Effector CD4-positive, alpha-beta T cell (primary cell): ENCODE measurements around the gene PMM1.
"Not testable (repeated sequence)": the region's sequence is repeated elsewhere in the genome, so short reads cannot be mapped to it uniquely, and the experiment has no call there.

Experiments
- DNase-seq: peaks from one replicate; pipeline ENCODE4 v3.0.0-alpha.2; 2020

Gene PMM1

DNA sequence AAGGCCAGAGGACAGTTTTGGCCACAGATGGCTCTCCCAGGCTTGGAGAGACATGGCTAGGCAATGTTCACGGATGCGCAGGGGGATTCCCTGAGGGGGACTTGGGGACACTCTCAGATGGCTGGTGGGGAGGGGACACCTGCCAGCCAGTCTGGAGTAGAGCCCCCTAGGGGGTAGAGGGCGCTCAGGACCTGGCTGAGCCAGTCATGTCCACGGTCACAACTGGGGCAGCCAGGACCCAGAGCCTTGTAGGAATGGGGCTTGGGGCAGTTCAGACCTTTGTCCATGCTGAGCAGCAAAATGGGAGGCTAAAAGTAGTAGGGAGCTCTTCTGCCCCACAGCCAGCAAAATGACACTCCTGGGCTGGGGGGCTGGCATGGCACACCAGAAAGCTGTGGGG is 27.2 kb downstream of the PMM1 start:
- DNase-seq: no peak

DNA sequence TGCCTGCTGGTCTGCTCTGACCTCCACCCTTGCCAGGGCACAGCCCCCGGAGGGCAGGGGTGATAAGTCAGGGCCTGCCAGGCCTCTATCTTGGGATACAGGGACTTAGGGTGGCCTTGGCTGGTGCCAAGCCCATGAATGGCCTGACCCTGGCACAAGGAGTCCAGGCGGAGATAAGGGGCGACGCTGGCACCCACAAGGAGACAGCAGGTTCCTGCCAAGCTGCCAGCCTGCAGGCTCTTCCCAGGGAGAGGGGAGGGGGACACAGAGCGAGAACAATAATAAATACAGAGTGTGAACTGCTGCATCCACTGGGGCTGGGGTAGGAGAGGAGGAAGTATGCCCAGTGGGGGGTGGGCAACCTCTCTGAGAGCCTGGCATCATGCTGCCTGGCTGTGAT is 27.9 kb downstream of the PMM1 start:
- no peak for DNase-seq

DNA sequence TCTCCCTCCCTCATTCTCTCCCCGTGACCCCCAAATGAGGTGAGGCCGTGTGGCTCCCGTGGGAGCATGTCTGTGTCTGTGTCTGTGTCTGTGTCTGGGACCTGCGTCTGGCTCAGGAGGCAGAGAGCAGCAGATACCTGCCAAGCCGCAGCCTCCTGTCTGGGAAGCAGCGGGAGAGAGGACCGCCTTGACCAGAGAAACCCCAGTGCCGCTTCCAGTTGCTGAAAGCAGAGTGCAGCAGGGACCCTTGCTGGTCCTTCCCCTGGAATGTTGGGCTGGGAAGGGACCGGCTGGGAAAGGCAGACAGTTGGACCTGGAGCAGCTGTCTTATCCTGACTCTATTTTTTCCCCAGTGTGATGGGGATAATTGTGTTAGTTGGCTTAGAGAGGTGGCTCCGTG is 28.3 kb downstream of the PMM1 start:
- DNase-seq: no peak

DNA sequence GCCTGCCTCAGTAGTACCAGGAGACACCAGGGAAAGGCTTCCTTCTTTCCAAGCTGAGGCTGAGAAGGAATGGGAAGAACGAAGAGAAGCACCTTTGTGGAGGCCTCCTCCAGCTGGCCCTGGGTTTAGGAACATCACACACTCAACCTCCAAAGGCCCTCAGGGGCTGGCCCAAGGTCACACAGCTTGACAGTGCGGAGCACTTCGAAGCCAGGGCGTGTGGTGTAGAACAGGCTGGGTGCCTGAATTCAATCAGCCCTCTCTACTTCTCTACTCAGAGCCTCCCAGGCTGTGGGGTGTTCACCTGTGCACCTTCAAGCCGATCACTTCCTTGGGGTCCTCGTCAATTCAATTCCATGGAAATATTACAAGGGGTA is 29.6 kb downstream of the PMM1 start:
- no peak for DNase-seq

DNA sequence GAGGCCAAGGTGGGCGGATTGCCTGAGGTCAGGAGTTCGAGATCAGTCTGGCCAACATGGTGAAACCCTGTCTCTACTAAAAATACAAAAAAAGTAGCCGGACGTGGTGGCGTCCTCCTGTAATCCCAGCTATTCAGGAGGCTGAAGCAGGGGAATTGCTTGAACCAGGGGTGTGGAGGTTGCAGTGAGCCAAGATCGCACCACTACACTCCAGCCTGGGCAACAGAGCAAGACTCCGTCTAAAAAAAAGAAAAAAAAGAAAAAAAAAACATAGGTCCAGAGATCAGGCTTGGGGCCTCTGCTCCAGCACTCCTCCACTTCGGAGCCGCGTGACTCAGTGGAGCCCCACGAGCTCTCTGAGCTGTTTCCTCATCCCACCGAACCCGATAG is 31.4 kb downstream of the PMM1 start:
- DNase-seq: not testable (repeated sequence)

DNA sequence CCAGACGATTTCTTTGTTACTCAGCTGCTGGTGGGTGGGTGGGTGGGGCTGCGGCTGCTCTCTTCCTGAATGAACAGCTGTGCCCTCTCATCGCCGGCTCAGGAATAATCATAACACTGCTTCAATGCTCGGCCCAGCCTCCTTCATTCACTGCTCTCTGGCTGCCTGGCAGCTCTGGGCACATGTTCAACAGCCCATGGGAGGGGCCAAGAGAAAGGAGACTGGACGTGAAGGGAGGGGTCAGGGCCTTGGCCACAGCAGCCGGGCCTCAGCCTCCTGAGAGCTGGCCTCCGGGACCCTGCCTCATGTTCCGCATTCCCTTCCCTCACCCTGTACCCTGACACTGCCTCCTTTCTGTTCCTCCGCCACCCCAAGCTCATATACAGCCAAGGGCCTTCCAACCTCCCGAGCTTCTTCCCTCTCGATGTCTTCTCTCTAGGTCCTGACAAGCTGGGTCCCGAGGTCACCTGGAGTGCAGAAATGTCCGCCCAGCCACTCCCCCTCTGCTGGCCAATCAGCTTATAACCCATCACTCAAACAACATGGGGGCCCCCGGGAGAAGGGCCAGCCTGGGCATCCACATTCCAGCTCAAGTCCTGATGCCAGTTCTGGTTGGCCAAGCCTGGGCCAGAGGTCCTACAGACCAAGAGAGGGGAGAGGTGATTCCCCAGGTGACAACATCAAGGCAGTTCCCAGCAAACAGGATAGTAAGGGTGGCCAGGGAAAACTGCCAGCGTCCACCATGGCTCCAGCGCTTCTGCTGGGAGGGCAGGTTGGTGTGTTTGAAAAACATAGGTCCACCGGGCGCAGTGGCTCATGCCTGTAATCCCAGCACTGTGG is 32.0 kb downstream of the PMM1 start:
- no peak for DNase-seq

DNA sequence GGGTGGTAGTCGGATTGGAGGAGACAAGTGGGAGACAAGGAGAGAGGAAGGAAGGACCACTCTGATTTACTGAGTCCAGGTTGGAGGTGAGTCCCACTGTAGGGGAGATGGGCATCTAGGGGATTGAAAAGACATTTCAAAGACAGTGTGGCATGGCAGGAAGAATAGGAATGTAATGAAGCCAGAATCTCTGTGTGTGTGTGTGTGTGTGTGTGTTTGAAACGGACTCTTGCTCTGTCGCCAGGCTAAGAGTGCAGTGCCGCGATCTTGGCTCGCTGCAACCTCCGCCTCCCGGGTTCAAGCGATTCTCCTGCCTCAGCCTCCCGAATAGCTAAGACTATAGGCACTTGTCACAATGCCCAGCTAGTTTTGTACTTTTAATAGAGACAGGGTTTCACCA is 33.1 kb downstream of the PMM1 start:
- no peak for DNase-seq

DNA sequence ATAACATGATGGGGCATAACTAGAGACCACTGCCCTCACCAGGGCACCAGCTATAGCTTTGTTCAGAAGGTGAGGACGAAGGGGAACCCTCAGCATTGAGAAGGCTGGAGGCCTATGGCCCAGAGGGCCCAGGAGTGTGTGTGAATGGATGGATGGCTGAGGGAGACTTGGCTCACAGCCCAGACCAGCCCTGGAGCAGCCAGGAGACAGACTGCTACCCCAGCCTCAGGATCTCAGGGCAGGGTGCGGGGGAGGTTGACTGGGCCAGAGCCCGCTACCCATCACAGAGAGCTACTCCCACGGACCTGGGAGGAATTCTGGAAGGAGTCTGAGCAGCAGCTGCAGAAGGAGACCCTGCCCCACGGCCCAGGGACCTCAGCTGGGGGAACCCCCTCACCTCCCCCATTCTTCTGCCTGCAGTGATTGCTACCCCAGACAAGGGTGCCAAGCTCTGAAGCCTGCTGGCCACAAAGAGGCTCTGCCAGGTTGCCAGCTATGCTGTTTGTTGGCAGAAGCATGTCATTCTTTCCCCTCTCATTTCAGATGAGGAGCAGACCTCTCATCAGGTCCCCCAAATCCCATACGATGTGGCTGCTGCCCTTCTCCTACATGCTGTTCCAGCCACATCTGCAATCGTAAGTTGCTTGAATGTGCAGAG is 34.2 kb downstream of the PMM1 start:
- no peak for DNase-seq

DNA sequence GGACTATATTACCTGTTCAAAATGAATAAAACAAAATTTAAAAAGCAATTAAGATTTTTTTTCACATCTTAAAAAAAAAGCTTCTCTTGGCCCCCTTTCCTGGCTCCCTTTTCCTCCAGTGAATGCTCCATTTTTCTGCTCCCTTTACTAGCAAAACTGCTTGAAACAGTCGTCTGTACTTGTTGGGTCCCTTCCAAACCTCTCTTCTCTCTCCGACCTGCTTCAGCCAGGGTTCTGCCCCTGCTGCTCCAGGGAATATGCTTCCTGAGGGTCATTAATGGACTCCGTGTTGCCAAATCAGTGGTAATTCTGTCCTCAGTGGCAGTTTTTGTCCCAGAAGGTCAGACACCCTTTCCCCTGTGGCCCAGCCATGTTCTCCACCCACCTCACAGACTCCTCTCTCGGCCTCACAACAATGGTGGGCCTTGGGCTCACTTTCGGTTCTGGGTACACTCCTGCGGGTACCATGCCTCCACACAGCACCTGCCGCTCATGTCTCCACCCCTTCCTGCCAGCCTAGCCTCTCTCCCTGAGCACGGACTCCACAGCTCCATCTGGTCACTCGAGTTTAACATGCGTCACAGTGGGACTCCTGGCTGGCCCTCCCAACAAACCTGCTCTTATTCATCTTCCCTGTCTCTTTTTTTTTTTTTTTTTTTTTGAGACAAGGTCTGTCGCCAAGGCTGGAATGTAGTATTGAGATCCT is 37.6 kb downstream of the PMM1 start:
- no peak for DNase-seq

DNA sequence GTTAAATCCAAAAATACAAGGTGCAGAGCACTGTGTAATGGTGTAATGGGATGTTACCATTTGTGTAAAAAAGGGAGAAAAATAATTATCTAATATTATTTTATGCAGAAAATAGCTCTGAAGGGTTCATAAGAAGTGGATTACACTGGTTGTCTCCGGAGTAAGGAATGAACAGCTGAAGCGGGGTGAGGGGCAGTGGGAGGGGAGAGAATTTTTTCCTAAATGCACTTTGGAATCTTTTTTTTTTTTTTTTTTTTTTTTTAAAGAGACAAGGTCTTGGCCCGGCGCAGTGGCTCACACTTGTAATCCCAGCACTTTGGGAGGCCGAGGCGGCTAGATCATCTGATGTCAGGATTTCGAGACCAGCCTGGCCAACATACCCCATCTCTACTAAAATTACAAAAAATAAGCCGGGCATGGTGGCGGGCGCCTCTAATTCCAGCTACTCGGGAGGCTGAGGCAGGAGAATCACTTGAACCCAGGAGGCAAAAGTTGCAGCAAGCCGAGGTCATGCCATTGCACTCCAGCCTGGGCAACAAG is 38.6 kb downstream of the PMM1 start:
- no peak for DNase-seq

DNA sequence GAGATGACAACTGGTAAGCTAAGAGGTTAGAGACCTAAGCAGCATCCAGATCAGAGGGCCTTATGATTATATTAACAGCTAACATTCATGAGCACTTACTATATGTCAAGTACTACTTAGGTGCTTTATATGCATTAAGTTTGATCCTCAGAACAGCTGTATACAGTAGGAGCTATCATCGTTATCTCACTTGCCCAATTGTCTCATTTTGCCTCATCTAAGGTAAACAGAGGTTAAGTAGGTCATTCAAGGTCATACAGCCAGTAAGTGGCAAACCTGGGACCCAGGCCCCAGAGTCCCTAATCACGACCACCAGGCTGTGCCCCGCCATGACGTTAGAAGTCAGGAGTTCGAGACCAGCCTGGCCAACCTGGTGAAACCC is 40.8 kb downstream of the PMM1 start:
- no peak for DNase-seq

DNA sequence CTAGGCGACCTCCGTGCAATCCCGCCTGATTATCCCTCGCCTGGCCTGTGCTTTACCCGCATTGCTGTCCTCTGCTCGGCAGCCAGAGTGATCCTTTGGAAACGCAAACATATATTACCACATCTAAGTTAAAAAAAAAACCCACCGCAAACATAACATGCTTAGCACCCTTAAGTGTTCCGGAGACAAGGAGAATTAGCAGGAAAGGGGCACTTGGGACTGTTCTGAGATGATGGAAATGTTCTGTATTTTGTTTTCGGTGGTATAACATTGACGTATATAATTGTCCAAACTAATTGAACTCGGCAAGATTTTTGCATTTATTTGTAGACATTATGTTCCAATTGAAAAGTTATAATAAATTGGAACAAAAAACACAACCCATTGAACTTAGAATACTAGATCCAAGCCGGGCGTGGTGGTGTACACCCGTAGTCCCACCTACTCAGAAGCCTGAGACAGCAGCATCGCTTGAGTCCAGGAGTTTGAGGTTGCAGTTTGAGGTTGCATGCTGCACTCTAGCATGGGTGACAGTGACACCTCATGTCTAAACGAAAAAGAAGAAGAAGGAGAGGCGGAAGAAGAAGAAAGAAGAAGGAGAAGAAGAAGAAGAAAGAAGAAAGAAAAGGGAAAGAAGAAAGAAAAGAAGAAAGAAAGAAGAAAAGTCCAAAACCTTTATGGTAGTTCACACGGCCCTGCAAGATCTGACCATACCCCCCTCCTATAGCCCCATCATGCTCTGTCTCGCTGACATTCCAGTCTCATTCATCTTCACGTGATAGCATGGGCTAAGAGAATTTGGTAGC is 44.8 kb downstream of the PMM1 start:
- no peak for DNase-seq

DNA sequence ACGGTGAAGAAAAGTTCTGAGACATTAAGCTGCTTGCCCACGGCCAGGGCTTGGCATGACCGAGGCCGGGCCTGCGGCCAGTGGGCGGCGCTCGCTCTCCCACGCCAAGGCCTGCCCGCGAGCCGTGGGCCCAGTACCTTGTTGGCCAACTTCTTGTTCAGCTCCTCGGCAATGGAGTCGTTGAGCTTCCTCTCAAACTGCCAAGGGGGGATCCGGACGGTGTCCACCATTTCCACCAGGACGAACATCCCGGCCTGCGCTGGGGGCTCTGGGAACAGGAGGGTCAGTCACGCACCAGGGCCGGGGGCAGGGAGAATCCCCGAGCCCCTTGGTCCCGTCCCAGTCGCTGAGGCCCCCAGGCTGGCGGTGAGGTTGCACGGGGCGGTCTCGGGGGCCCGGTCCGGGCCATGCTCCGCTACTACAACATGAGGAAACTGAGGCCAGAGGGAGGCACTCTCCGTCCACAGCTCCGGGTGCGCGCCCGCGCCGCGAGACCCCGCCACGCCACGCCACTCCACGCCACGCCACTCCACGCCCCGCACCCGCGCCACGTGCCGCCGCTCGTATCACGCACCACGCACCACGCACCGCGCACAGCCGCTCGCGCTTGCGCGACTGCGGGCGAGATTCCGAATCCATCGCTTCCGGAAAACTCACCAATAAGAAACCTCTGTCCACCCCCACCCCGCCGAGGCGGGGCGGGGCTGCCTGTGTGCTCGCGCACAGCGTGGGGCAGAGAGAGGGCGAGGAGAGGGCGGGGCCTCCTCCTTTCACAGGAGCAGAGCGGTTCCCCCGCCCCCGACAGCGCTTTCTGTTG is 45.6 kb downstream of the PMM1 start, which contains the start of gene POLR3H:
TSS of gene POLR3H (minus strand) at position 617 of the 817 bp plus-strand sequence. CDS start at position 248, 369 bp downstream.
- DNase-seq: peak; percentile 94

DNA sequence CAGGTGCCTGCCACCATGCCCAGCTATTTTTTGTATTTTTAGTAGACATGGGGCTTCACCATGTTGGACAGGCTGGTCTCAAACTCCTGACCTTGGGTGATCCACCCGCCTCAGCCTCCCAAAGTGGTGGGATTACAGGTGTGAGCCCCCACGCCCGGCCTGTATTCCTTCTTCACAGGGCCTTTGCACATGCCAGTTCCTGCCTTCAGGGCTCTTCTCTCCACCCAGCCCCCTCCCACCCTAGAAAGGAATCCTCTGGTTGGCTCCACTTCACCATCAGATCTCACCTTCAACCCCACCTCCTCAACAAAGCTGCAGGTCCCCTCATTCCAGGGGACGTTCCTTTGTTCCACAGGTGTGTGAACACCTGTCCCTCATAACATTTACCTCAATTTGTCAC is 47.4 kb downstream of the PMM1 start:
- DNase-seq: no peak

DNA sequence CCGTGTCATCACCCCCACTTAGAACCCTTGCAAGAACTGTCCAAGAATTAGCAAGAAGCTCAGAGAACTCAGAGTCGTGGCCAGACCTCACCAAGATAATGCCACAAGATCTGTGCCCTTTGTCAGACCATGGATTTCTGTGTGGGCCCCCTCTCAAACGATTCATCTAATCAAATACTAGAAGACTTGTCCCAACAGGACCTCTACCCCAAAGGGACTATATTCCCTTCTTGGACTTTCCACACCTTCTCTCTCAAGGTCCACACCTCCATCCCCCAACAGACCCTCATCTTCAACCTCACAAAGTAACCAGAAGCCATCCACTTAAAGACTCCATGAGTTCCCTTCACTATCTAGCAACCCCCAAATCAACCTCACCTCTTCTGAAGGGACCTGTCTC is 48.2 kb downstream of the PMM1 start:
- no peak for DNase-seq

DNA sequence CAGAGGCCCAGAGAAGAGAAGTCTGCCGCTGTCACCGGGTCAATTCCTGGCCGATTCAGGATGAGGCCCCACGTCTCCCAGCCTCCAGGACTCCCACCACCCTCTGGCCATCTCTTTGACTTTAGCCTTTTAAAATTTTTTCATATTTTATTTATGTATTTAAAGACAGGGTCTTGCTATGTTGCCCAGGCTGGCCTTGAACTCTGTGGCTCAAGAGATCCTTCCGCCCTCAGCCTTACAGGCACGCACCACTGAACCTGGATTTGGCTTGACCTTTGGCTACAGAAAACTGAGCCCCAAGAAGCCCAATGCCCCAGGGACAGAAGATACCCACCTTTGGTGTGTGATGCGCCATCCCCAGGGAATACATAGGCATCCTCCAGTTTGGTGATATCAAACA is 49.3 kb downstream of the PMM1 start:
- DNase-seq: no peak

DNA sequence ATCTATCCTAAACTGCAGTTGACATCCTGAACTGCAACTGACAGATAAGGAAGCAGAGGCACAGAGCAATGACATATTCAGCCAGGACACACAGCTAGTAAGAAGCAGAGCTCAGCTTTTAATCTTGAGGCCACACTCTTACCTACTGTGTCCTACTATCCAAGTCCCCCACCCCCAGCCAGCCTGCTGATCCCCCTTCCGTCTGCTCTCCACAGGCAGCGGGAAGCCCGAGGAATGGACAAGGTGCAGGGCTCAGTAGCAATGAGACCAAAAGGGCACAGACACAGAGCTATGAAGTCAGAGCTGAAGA is 49.7 kb downstream of the PMM1 start:
- no peak for DNase-seq

DNA sequence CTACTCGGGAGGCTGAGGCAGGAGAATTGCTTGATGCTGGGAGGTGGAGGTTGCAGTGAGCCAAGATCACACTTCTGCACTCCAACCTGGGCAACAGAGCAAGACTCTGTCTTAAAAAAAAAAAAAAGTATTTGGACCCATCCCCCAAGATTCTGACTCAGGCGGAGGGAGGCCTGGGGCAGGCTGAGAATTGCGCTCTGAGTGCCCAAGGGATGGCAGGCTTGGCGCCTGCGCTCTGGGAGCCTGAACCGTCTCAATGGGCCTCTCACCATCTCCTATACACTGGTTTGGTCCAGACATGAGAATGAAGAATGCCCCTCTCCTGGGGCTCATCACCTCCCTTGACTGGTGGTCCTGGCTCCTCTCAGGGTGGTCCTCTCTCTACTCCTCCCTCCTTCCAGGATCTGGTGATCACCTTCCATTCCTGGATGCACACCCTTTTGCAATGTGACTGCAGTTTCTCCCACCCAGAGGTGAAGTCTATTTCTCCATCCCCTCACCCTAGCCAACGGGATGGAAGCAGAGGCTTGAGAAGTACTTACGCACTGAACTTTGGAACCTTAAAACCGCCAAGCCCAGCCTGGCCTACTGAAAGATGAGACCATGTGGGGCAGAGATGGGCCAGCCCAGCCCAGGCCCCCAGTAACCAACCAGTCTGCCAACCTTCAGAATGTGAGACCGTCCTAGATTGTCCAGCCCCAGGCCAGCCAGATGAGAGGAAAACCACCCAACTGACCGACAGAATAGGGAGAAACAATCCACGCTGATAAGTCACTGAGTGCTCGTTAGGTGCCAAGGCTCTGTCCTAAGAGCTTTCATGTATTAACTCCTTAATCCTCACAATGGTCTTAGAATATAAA is 50.3 kb downstream of the PMM1 start:
- no peak for DNase-seq

DNA sequence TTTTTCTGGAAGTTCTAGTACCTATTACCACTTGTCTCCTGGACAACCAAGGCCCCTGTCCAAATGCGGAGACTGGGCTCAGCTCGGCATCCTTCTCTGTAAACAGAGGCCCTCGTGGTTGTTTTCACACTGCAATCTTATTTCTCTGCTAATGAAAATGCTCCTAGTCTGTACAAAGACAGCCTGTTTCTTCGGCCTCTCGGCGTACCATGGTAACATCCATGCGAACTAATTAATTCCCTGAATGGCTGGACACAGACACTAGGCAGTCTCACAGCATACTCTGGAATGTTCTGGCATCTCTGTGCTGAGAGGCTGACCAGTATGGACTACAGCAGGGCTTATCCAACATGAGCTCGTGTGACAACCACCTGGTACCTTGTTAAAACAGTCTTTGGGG is 51.1 kb downstream of the PMM1 start:
- no peak for DNase-seq

DNA sequence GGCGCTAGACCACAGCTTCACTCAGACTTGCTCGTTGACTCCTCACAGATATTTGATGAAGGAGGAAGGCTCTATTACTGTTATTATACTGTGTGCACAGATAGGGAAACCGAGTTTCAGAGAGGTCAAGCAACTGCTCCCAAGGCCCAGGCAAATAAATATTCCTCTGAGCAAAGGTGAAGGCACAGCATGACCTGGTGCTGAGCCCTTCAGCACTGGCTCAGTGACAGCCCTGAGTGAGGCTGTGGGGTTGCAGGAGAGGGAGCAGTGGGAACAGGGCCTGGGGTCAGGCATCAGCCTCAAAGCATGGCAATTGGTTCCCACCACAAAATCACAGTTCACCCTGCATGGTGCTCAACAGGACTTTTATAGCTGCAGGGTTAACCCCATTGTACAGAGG is 52.4 kb downstream of the PMM1 start:
- DNase-seq: no peak

DNA sequence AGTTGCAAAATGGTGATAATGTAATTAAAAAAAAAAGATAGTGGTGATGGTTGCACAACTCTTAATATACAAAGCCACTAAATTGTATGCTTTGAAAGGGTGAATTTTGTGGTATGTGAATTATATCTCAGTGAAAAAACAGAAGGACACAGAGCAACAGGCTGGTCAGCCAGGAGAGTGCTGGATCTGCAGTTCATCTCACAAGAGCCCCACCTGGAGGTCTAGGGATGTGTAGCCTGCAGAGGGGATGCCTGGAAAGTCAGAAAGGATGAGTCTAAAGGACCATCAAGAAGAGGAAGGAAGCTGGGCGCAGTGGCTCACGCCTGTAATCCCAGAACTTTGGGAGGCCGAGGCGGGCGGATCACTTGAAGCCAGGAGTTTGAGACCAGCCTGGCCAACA is 54.4 kb downstream of the PMM1 start:
- DNase-seq: no peak
